HG03159 (cell line): Measurements from ENCODE around the gene PAM16.

Experiments
- ATAC-seq: cut with Tn5 transposase; IDR thresholded peaks from one replicate; pipeline ENCODE4 v1.9.1; 2021; ENCODE audit warnings: mild to moderate bottlenecking, moderate library complexity; ENCODE audit not compliant: unreplicated experiment

The PAM16 gene

DNA sequence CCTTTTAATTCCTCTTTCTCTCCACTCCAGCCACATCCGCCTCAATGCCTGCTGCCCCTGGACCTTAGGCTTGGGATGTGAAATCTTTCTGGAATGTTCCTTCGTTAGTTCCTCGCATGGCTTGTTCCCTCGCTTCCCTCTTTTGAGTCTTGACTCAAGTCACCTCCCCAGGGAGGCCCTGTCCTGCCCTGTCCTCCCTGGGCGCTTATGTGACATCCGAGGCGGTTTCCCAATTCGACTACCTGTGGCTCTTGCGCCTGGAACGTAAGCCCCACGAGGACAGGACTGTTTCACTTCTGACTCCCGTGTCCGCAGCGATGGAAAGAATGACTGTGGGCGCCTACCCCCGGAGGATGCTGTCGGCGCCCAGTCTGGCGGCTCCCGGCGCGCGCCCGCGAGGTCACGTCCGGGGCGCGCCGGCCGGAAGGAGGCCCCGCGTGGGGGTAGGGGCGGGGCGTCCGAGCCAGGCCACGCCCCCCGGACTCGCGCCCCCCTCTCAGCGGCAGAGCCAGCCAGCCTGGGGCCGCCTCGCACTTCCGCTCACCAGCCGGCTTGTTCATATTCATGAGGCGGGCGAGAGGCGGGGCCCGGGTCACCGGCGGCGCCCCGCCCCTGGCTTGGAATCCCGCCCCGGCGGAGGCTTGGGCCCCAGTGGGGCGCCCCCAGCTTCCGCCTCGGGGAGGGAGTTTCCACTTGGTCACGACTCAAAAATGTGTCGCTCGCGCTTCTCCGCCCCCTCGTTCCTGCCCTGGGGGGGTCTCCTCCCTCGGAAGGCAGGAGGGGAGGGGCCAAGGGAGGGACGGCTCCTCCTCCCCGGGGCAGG is 43.7 kb downstream of the PAM16 start:
- ATAC-seq = peak; percentile 89

DNA sequence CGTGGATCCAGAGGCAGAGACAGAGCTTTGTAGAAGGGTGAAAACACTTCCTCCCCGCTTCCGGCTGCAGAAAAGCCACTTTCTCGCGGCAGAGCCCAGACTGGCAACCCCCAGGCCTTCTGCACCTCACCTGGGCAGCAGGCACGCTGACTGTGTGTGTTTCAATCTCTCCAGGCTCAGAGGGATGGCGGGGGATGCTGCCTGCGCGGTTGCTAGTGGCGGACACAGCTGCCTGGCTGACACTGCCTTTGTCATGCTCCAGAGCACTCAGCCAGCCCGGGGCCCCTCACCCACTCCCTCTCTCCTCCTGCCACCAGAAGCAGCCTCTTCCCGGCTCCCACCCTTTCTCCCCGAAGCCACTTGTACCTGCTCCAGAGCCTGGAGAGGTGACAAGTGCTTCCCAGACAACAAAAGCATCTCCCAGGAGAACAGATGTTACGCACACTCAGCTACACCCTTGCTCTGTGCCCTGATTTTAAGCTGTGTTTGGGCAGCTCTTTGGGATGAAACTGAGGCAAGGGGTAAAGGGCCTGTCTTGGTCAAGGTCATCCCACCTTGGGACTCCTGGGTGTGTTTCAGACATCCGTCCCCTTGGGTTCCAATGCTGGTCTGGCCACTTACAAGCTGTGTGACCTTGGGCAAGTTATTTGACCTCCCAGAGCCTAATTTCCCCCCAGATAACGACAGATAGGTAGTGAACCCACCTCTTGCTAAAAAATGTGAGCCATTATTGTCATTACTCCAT is 44.5 kb downstream of the PAM16 start:
- no peak for ATAC-seq

DNA sequence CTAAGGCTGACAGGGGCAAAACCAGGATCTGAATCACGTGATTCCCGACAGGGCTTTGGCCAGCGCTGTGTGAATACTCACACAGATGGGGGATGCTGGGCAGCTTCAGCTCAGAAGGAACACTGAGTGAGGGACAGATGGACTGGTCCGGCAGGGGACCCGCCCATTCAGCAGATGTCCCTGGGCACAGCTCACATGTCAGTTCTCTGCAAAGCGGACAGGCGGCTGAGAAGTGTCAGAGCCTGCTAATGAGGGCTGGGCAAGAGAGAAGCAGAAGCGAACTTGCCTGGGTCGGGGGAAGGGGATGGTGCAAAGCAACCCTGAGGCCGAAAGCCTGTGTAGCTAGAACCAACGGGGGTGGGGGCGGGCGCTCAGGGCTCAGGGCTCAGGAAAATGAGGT is 47.1 kb downstream of the PAM16 start:
- no peak for ATAC-seq

DNA sequence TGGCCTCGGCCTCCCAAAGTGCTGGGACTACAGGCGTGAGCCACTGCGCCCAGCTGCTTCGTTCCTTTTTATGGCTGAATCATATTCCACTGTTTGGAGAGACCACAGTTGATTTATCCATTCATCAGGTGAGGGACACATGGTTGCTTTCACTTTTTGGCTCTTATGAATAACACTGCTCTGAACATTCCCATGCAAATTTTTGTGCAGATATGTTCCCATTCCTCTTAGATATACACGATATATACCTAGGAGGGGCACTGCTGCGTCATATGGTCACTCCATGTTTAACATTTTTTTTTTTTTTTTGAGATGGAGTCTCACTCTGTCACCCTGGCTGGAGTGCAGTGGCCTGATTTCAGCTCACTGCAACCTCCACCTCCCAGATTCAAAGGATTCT is 49.2 kb downstream of the PAM16 start:
- no peak for ATAC-seq

DNA sequence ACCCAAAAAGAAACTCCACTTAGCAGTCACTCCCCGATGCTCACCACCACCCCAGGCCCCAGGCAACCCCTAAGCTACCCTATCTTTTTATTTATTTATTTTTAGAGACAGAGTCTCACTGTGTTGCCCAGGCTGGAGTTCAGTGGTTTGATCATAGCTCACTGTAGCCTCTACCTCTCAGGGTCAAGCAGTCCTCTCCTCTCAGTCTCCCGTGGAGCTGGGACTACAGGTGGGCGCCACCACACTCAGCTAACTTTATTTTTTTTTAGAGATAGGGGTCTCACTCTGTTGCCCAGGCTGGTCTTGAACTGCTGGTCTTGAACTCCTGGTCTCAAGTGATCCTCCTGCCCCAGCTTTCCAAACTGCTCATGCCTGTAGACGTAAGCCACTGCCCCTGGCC is 49.9 kb downstream of the PAM16 start:
- ATAC-seq = no peak

DNA sequence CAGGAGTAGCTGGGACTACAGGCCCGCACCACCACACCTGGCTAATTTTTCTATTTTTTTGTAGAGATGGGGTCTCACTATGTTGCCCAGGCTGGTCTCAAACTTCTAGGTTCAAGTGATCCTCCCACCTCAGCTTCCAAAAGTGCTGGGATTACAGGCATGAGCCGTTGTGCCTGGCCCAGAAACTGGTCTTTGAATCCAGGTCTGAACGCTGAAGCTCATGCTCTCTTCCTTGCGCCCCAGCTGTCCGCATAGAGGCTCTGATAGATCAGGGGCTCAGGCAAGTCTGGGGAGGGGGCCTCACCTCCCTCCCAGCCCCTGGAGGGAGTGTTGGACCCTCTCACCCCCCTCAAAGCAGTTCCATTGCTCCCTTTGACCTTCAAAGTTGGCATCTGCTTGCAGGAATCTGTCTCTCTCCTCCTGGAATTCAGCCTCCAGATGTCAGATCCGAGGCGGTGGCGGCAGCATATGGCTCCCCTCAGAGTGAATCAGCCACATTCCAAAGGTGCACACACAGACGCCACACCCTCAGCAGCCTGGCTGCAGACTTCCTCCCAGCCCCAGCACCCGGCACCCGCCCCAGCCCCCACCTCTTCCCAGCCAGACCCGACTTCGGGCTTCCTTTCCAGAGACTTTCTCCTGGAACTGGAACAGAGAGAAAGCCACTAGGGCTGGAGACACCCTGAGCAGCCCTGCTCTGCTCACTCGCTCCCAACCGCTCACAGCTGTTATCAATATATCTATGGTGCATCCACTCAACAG is 52.2 kb downstream of the PAM16 start:
- no peak for ATAC-seq

DNA sequence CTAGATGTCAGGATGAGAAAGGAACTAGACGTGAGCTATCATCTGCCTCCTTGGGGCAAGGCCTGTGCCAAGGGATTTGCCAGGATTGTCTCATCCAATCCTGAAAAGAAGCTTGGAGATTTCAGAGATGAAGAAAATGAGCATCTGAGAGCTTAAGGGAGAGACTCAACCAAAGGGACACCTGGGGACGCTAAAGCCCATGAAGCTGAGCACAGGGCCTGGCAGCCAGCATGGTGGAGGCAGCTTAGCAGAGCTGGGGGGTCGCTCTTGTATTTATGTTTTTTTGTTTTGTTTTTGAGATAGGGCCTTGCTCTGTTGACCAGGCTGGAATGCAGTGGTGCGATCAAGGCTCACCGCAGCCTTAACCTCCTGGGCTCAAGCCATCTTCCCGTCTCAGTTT is 53.6 kb downstream of the PAM16 start:
- no peak for ATAC-seq

DNA sequence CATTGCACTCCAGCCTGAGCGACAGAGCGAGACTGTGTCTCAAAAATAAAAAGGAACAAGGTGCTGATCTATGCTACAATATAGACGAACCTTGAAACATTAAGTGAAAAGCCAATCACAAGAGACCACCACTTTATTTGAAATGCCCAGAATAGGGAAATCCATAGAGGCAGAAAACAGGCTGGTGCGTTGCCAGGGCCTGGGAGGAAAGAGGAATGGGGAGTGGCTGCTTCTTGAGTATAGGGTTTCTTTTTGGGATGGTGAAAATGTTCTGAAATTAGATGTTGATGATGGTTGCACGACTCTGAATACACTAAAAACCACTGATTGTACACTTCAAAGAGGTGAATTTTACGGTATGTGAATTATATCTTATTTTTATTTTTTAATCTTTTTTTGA is 55.5 kb downstream of the PAM16 start:
- no peak for ATAC-seq

DNA sequence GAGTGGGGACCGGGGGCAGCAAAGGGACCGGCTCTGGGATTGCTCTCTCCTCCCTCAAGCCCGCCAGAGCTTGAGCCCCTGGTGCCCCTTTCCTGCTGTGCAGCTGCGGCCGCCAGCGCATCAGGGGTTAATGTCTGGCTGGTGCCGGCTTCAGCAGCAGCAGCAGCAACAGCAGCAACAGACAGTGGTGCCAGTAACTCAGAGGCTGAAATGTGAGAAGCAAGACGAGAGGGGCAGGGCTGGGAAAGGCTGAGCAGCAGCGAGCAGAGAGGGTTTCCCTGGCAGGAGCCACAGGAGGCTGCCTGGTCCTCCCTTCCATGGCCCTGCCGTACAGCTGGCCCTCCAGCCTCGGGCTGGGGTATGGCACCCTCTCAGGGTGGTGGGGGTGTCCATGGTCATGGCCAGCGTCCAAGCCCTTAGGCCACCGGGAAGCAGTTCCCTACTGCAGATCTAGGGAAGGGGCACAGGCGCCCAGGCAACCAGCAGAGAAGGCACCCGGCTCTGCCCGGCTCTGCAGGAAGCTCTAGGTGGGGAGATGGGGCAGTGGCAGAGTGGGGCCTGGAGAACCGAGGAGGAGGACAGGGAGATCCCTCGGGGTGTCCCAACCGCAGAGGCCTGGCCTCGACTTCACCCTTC is 57.2 kb downstream of the PAM16 start:
- ATAC-seq = no peak

DNA sequence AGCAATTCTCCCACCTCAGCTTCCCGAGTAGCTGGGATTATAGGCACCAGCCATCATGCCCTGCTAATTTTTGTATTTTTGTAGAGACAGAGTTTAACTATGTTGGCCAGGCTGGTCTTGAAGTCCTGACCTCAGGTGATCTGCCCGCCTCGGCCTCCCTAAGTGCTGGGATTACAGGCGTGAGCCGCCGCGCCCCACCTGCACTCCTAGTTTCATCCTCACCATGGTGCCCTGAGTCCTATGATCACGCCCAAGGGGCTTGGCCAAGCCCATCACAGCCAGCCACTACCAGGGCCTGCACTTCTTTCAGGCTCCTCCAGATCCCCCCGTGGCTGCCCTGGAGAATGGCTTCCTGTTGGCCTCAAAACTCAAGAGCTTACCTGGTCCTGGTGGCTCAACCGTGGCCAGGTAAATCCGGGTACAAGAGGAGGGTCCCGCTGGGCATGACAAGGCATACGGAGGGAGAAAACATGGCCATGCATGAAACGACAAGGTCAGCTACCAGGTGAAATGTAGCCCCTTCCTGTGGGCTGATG is 57.9 kb downstream of the PAM16 start:
- ATAC-seq = no peak

DNA sequence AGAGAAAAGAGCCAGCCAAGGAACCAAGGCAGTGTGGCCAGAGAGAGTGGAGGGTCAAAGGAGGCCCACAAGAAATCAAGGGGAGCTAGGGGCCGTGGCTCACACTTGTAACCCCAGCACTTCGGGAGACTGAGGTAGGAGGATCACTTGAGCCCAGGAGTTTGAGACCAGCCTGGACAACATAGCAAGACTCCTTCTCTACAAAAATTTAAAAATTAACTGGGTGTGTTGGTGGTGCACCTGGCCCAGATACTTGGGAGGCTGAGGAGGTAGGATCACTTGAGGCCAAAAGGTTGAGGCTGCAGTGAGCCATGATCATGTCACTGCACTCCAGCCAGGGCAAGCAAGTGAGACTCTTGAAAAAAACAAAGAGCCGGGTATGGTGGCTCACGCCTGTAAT is 59.4 kb downstream of the PAM16 start:
- ATAC-seq = no peak
